GM23248 (cell line): ENCODE results near the gene LRRC4B. TPM values are rescaled to one million over a fixed set of nuclear protein-coding genes. Genes with fewer than 3 reads are reported as not detected.

Experiments used
- DNase-seq: peaks from one replicate; pipeline ENCODE4 v3.0.0-alpha.2; 2015
- H2AFZ ChIP-seq: fragments of 200-600 bp; sonication (generic); 2 replicates; pipeline ENCODE4 v1.6.1; 2016; ENCODE audit warnings: antibody characterized with exemption
- H3F3A ChIP-seq: fragments of 200-600 bp; sonication (generic); 2 replicates; pipeline ENCODE4 v1.6.1; 2016; ENCODE audit warnings: mild to moderate bottlenecking, antibody characterized with exemption, mixed run types; ENCODE audit not compliant: insufficient read depth
- H3K27ac ChIP-seq: fragments of 200-600 bp; sonication (generic); 2 replicates; pipeline ENCODE4 v1.5.1; 2016; ENCODE audit warnings: mild to moderate bottlenecking
- H3K27me3 ChIP-seq: fragments of 200-600 bp; sonication (generic); replicated peaks from 2 replicates; pipeline ENCODE4 v1.6.1; 2016; ENCODE audit warnings: mild to moderate bottlenecking; ENCODE audit not compliant: insufficient read depth
- H3K36me3 ChIP-seq: fragments of 200-600 bp; sonication (generic); 2 replicates; pipeline ENCODE4 v1.6.1; 2016; ENCODE audit warnings: low read depth, mild to moderate bottlenecking
- H3K4me1 ChIP-seq: fragments of 200-600 bp; sonication (generic); 2 replicates; pipeline ENCODE4 v1.6.1; 2016; ENCODE audit warnings: mild to moderate bottlenecking; ENCODE audit not compliant: insufficient read depth
- H3K4me2 ChIP-seq: fragments of 200-600 bp; sonication (generic); one replicate; pipeline ENCODE4 v1.6.1; 2016; ENCODE audit warnings: mild to moderate bottlenecking; ENCODE audit not compliant: unreplicated experiment
- H3K4me3 ChIP-seq: fragments of 200-600 bp; sonication (generic); 2 replicates; pipeline ENCODE4 v1.5.1; 2016; ENCODE audit warnings: mild to moderate bottlenecking
- H3K79me2 ChIP-seq: fragments of 200-600 bp; sonication (generic); 2 replicates; pipeline ENCODE4 v1.6.1; 2016; ENCODE audit warnings: mild to moderate bottlenecking; ENCODE audit not compliant: insufficient read depth
- H3K9ac ChIP-seq: fragments of 200-600 bp; sonication (generic); 2 replicates; pipeline ENCODE4 v1.6.1; 2016; ENCODE audit warnings: mild to moderate bottlenecking
- H3K9me2 ChIP-seq: fragments of 200-600 bp; sonication (generic); 2 replicates; pipeline ENCODE4 v1.6.1; 2016; ENCODE audit warnings: mixed run types, mild to moderate bottlenecking, moderate library complexity; ENCODE audit not compliant: insufficient read depth
- H3K9me3 ChIP-seq: fragments of 200-600 bp; sonication (generic); one replicate; pipeline ENCODE4 v1.6.1; 2017; ENCODE audit warnings: low read depth
- H4K20me1 ChIP-seq: fragments of 200-600 bp; sonication (generic); 2 replicates; pipeline ENCODE4 v1.6.0; 2016; ENCODE audit not compliant: insufficient read depth
- EZH2 ChIP-seq: fragments of 200-600 bp; sonication (generic); IDR thresholded peaks from 2 replicates; pipeline ENCODE4 v1.6.1; 2018; ENCODE audit warnings: antibody characterized with exemption, mild to moderate bottlenecking; ENCODE audit not compliant: insufficient read depth, poor library complexity, severe bottlenecking
- EZH2phosphoT487 ChIP-seq: fragments of 200-600 bp; sonication (generic); IDR thresholded peaks from 2 replicates; pipeline ENCODE4 v1.6.1; 2018; ENCODE audit warnings: antibody characterized with exemption, moderate library complexity, mild to moderate bottlenecking, low read depth; ENCODE audit not compliant: insufficient read depth
- WGBS, 2 experiments: methylation state at CpG; one replicate each; pipeline ENCODE4 v1.1.6; 2015 to 2017; ENCODE audit warnings: low lambda C conversion rate in 2 of 2, low coverage in 1 of 2; ENCODE audit errors: missing lambda C conversion rate in 2 of 2; 5-methylcytosine and 5-hydroxymethylcytosine counted together
- in situ Hi-C: fragments of 300-500 bp; cut with MboI; formaldehyde crosslinking; loops from 2 replicates; pipeline ENCODE4 v1.15.0; 2020
- polyA plus RNA-seq: library from polyadenylated mRNA; unstranded; fragments of >200 nt; fragmentation: Nextera tagmentation; extraction: Ambion mirVana; gene quantifications from 2 replicates; pipeline ENCODE4 v1.2.1, GENCODE V29; 2016
- total RNA-seq: library from RNA; depleted of rRNA; stranded (reverse); fragments of >200 nt; shearing (Covaris generic); gene quantifications from 2 replicates; pipeline ENCODE4 v1.2.3, GENCODE V29; 2014

Gene LRRC4B
- total and polyA plus RNA-seq, 2 experiments from 2014 or later = not detected

DNA sequence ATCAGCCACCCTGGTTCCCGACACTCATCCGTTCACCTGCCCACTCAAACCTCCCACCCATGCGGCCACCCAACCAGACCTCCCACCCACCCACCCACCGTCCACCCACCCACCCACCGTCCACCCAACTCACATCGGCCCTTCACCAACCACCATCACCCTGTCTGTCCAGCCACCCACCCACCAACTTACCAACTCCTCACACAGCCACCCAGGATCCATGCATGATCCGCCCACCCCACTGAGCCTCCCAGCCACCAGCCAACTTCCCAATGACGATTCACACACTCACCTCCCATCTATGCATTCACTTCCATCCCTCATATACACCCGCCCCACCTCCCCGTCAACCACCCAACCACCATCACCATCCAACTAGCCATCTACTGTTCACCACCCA, 61.5 kb downstream of the LRRC4B start:
- H3K79me2 ChIP-seq = peaks cover 10% of the 10 kb centered on the region; the same call in 1 of the 2 replicates
- TF ChIP-seq EZH2 = no peak
- TF ChIP-seq EZH2phosphoT487 = no peak
- no peaks in the 10 kb centered on the region for H3F3A ChIP-seq
- H3K9me2 ChIP-seq = no peaks in the 10 kb centered on the region
- DNase-seq = no peak
- no peaks in the 10 kb centered on the region for H3K27me3 ChIP-seq
- H2AFZ ChIP-seq = no peak overlapping the region
- no peaks in the 10 kb centered on the region for H3K9me3 ChIP-seq
- 90 to 93% methylated on average over 3 to 10 of the region's 10 CpGs for WGBS, 2 experiments
- no peak overlapping the region for H3K27ac ChIP-seq
- H4K20me1 ChIP-seq = no peaks in the 10 kb centered on the region
- H3K9ac ChIP-seq = no peak overlapping the region
- in situ Hi-C loops = no loop called here
- no peak overlapping the region for H3K4me2 ChIP-seq
- no peaks in the 10 kb centered on the region for H3K4me1 ChIP-seq
- H3K4me3 ChIP-seq = no peak overlapping the region
- H3K36me3 ChIP-seq = no peaks in the 10 kb centered on the region

DNA sequence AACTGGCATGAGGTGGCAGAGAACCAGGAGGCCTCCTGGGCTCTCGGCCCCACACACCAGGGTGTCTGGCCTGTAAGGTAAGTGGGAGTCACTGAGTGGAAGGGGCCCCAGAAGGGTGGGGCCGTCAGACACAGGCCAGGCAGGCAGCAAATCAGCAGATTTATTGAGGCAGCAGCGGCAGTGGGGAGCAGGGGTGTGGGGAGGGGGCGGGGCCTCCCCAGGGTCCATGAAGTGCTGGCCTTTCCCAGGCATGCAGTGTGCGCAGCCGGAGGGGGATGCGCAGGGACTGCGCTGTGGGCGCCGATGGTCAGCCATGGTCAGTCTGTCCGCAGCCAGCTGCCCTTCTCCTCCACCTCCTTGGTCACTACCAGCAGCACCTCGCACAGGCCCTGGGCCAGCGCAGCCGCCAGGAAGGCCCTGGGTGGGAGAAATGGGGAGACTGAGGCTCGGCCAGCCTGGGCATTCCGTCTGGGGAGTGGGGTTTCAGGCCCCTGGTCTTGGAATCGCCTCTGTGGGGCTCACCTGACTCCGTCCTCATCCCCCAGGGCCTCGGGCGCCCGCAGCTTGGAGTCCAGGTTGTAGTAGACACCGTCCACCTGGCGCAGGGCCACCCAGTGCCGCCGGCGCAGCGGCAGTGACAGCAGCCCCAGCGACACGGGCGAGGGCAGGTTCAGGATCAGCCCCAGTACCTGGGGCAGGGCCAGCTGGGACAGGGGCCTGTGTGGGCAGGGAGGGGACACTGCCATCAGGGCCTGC, 62.2 kb downstream of the LRRC4B start:
- Histone ChIP-seq H3K9me2 (no peaks in the 10 kb centered on the region), H3K27ac (no peak overlapping the region), H2AFZ (no peak overlapping the region), H3F3A (no peaks in the 10 kb centered on the region), H3K4me1 (no peaks in the 10 kb centered on the region), H3K27me3 (no peaks in the 10 kb centered on the region), H3K9me3 (no peaks in the 10 kb centered on the region), H3K79me2 (peaks cover 10% of the 10 kb centered on the region; the same call in 1 of the 2 replicates), H3K36me3 (no peaks in the 10 kb centered on the region), H3K4me2 (no peak overlapping the region), H3K9ac (no peak overlapping the region), H3K4me3 (no peak overlapping the region), H4K20me1 (no peaks in the 10 kb centered on the region)
- TF ChIP-seq EZH2phosphoT487 (no peak), EZH2 (no peak)
- no peak for DNase-seq
- in situ Hi-C loops = no loop called here
- 91 to 93% methylated on average over 17 to 29 of the region's 30 CpGs for WGBS, 2 experiments

DNA sequence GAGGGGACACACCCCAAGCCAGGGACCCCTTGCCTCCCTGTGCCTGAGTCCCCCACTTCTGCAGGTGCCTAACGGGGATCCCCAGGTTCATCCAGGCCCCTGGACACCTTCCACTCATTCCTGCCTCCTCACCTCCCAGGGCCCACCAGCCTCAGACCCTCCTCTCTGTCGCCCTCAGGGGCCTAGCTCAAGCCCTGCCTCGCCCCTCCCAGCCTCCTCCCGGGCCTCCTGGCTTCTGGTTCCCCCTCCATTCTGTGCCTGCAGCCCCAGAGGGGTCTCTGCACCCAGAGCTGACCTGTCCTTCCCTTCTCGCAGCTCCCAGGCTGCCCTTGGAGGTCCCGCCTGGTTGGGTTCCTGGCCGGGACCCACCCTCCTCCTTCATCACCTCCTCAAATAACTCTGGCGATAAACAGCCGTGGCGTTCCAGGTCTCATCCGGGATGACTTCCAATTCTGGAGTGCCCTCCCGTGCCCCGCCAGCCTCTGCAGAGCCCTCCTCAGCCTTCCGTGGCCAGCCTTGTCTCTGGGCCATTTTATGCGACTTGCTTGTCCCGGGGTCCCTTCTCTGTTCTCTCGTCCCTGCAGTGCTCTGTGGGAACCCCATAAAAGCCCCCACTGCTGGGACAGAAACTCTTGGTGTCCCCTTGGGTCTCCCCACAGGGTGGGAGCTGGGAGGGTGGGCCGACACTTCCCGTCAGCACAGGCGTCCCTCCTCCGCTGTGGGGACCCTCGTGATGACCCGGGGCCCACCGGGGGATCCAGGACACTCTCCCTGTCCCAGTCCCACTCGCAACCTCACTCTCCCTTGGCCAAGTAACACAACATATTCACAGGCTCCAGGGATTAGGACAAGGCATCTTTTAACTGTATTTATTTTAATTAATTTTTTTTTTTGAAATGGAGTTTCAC, 66.4 kb downstream of the LRRC4B start:
- H4K20me1 ChIP-seq = no peaks in the 10 kb centered on the region
- no peaks in the 10 kb centered on the region for H3K9me3 ChIP-seq
- H2AFZ ChIP-seq = no peak overlapping the region
- no peak overlapping the region for H3K9ac ChIP-seq
- H3K27me3 ChIP-seq = peaks cover 10% of the 10 kb centered on the region
- H3F3A ChIP-seq = no peaks in the 10 kb centered on the region
- 51% methylated on average over 24 to 25 of the region's 25 CpGs for WGBS, 2 experiments
- in situ Hi-C loops = no loop called here
- H3K9me2 ChIP-seq = no peaks in the 10 kb centered on the region
- no peak for DNase-seq
- TF ChIP-seq EZH2 = no peak
- H3K27ac ChIP-seq = no peak overlapping the region
- H3K4me2 ChIP-seq = no peak overlapping the region
- H3K4me3 ChIP-seq = no peak overlapping the region
- no peaks in the 10 kb centered on the region for H3K4me1 ChIP-seq
- H3K79me2 ChIP-seq = no peaks in the 10 kb centered on the region
- no peaks in the 10 kb centered on the region for H3K36me3 ChIP-seq

DNA sequence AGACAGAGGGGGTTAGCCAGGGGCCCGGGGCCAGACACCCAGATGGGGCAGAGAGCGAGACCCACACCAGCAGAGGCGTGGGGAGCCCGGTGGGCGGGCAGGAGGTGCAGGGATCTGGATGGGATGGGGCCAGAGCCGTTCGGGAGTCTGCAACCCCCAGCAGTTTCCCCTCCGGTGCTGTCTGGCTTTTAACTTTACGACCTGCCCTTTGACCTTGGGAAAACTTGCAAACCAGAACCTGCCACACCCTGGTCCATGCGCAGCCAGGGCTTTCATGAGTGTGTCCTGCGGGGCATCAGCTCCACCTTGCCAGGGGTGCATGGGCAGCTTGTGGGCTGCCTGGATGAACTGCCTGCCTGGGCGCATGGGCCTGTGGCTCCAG, 67.1 kb downstream of the LRRC4B start:
- Histone ChIP-seq H3K9me3 (no peaks in the 10 kb centered on the region), H3K4me3 (no peak overlapping the region), H3K4me1 (no peaks in the 10 kb centered on the region), H3K4me2 (no peak overlapping the region), H3K9me2 (no peaks in the 10 kb centered on the region), H3K27ac (no peak overlapping the region), H3K27me3 (peaks cover 10% of the 10 kb centered on the region), H3K9ac (no peak overlapping the region), H2AFZ (no peak overlapping the region), H3F3A (no peaks in the 10 kb centered on the region), H4K20me1 (no peaks in the 10 kb centered on the region), H3K36me3 (no peaks in the 10 kb centered on the region), H3K79me2 (no peaks in the 10 kb centered on the region)
- WGBS, 2 experiments = 39 to 50% methylated on average over 10 to 12 of the region's 12 CpGs
- in situ Hi-C loops = no loop called here
- TF ChIP-seq EZH2 (no peak), EZH2phosphoT487 (no peak)
- no peak for DNase-seq
